ENCODE measurements around the gene RASL12. TPM values are rescaled to one million over a fixed set of nuclear protein-coding genes. Genes with fewer than 3 reads are reported as not detected.
"Not testable (repeated sequence)": the region's sequence is repeated elsewhere in the genome, so short reads cannot be mapped to it uniquely, and the experiment has no call there.

Gene RASL12
- total and polyA plus RNA-seq, 2 donors (not counting 1 experiment from before 2014, with no cell fraction given), result 9.1 to 50.5 TPM

GRCh38 chr15:65095011-65095746 lies 27.4 kb upstream of the RASL12 start:
- Histone ChIP-seq H3K4me1 (ENCODE audit: control insufficient read depth, extremely low read depth, insufficient read depth, low read length) (no peaks in the 10 kb centered on the region), H3K4me2 (ENCODE audit: extremely low read depth, insufficient read depth, low read length) (no peak overlapping the region), H2AFZ (ENCODE audit: low read length) (no peak overlapping the region), H3K27me3 (ENCODE audit: control insufficient read depth, insufficient read depth, low read length) (no peaks in the 10 kb centered on the region), H4K20me1 (ENCODE audit: control insufficient read depth, extremely low read depth, insufficient read depth, low read length) (no peaks in the 10 kb centered on the region), H3K36me3 (ENCODE audit: control insufficient read depth, insufficient read depth, low read length) (peaks cover 5% of the 10 kb centered on the region), H3K9ac (ENCODE audit: insufficient read depth, low read length) (no peak overlapping the region), H3K9me3 (ENCODE audit: control insufficient read depth, insufficient read depth, low read depth, low read length) (no peaks in the 10 kb centered on the region), H3K27ac (ENCODE audit: insufficient read depth, low read length) (no peak overlapping the region), H3K79me2 (ENCODE audit: control insufficient read depth, insufficient read depth, low read length) (no peaks in the 10 kb centered on the region), H3K4me3 (replicated peaks in 1 of 4; ENCODE audit: control extremely low read depth in 1 of 4, insufficient read depth in 1 of 4, low read depth in 3 of 4, low read length in 4 of 4) (no peak overlapping the region)
- TF ChIP-seq CTCF (conservative IDR thresholded peaks at IDR 0.05 in 1 of 2, IDR thresholded peaks at IDR 0.05 in 1 of 2; ENCODE audit: low read depth in 1 of 2, low read length in 2 of 2) (no peak), EZH2 (IDR thresholded peaks at IDR 0.05; ENCODE audit: low read length, missing control alignments) (no peak)
- DNase-seq (ENCODE audit: low read depth in 2 of 2), result no peak

- Histone ChIP-seq H3K27me3 (ENCODE audit: control insufficient read depth, insufficient read depth, low read length) (no peaks in the 10 kb centered on the region), H3K79me2 (ENCODE audit: control insufficient read depth, insufficient read depth, low read length) (no peaks in the 10 kb centered on the region), H3K27ac (ENCODE audit: insufficient read depth, low read length) (no peak overlapping the region), H3K9me3 (ENCODE audit: control insufficient read depth, insufficient read depth, low read depth, low read length) (no peaks in the 10 kb centered on the region), H3K4me1 (ENCODE audit: control insufficient read depth, extremely low read depth, insufficient read depth, low read length) (peaks cover under 1% of the 10 kb centered on the region), H3K36me3 (ENCODE audit: control insufficient read depth, insufficient read depth, low read length) (peaks cover 4% of the 10 kb centered on the region), H3K4me3 (replicated peaks in 1 of 4; ENCODE audit: control extremely low read depth in 1 of 4, insufficient read depth in 1 of 4, low read depth in 3 of 4, low read length in 4 of 4) (no peak overlapping the region), H2AFZ (ENCODE audit: low read length) (no peak overlapping the region), H3K4me2 (ENCODE audit: extremely low read depth, insufficient read depth, low read length) (no peak overlapping the region), H4K20me1 (ENCODE audit: control insufficient read depth, extremely low read depth, insufficient read depth, low read length) (no peaks in the 10 kb centered on the region), H3K9ac (ENCODE audit: insufficient read depth, low read length) (no peak overlapping the region)
- DNase-seq (ENCODE audit: low read depth in 2 of 2), result no peak
- TF ChIP-seq EZH2 (IDR thresholded peaks at IDR 0.05; ENCODE audit: low read length, missing control alignments), result no peak
- no peak for TF ChIP-seq CTCF (conservative IDR thresholded peaks at IDR 0.05 in 1 of 2, IDR thresholded peaks at IDR 0.05 in 1 of 2; ENCODE audit: low read depth in 1 of 2, low read length in 2 of 2)
These were observed 26.7 kb upstream of the RASL12 start for GRCh38 chr15:65094294-65094995.

- H3K4me3 ChIP-seq (replicated peaks in 1 of 4; ENCODE audit: control extremely low read depth in 1 of 4, insufficient read depth in 1 of 4, low read depth in 3 of 4, low read length in 4 of 4); H3K9ac ChIP-seq (ENCODE audit: insufficient read depth, low read length); H3K4me1 ChIP-seq (ENCODE audit: control insufficient read depth, extremely low read depth, insufficient read depth, low read length); H3K4me2 ChIP-seq (ENCODE audit: extremely low read depth, insufficient read depth, low read length); H3K36me3 ChIP-seq (ENCODE audit: control insufficient read depth, insufficient read depth, low read length); H3K79me2 ChIP-seq (ENCODE audit: control insufficient read depth, insufficient read depth, low read length); H3K27ac ChIP-seq (ENCODE audit: insufficient read depth, low read length); H3K9me3 ChIP-seq (ENCODE audit: control insufficient read depth, insufficient read depth, low read depth, low read length); DNase-seq (ENCODE audit: low read depth in 2 of 2); H3K27me3 ChIP-seq (ENCODE audit: control insufficient read depth, insufficient read depth, low read length); H2AFZ ChIP-seq (ENCODE audit: low read length); H4K20me1 ChIP-seq (ENCODE audit: control insufficient read depth, extremely low read depth, insufficient read depth, low read length): not testable (repeated sequence)
These were observed 26.0 kb upstream of the RASL12 start for GRCh38 chr15:65093793-65094170.

Data from fibroblast of lung (primary cell).